Choroid plexus epithelial cell (primary cell): Measurements from ENCODE around the gene SACS.

Experiments
- DNase-seq: peaks from one replicate; pipeline ENCODE4 v3.0.0-alpha.2; 2010; ENCODE audit warnings: low read depth
- H3K4me3 ChIP-seq: 2 replicates; pipeline ENCODE4 v1.5.1; 2011; ENCODE audit warnings: low read depth, mild to moderate bottlenecking, control low read depth, low read length, moderate library complexity
- CTCF ChIP-seq: conservative IDR thresholded peaks from 2 replicates; pipeline ENCODE4 v1.5.1; 2011; ENCODE audit warnings: low read depth, mild to moderate bottlenecking, control low read depth, inconsistent platforms, low read length, moderate library complexity

The SACS gene

GRCh38 chr13:23463661-23464060 lies 30.2 kb upstream of the SACS start:
- DNase-seq: no peak
- no peak for TF ChIP-seq CTCF
- H3K4me3 ChIP-seq: no peak overlapping the region

- TF ChIP-seq CTCF: no peak
- DNase-seq: peak; percentile 25
- no peak overlapping the region for H3K4me3 ChIP-seq
Observed at GRCh38 chr13:23462815-23463559, 29.5 kb upstream of the SACS start.

- no peak for TF ChIP-seq CTCF
- no peak overlapping the region for H3K4me3 ChIP-seq
- DNase-seq: no peak
Observed at GRCh38 chr13:23461544-23461943, 28.0 kb upstream of the SACS start.

- DNase-seq: no peak
- TF ChIP-seq CTCF: no peak
- H3K4me3 ChIP-seq: no peak overlapping the region
Observed at GRCh38 chr13:23460921-23461320, 27.4 kb upstream of the SACS start.

GRCh38 chr13:23460309-23460708 lies 26.8 kb upstream of the SACS start:
- no peak overlapping the region for H3K4me3 ChIP-seq
- DNase-seq: no peak
- TF ChIP-seq CTCF: no peak

GRCh38 chr13:23458989-23459388 lies 25.5 kb upstream of the SACS start:
- H3K4me3 ChIP-seq: no peak overlapping the region
- DNase-seq: no peak
- TF ChIP-seq CTCF: no peak
